ENCODE data around the gene SUGT1.

SUGT1 gene

GRCh38 chr13:52744842-52745375 is 92.3 kb downstream of the SUGT1 start:
- Histone ChIP-seq H3K27ac (ENCODE audit: low read depth, low read length) (no peak overlapping the region), H3K4me3 (ENCODE audit: low read length) (no peak overlapping the region), H3K36me3 (ENCODE audit: control insufficient read depth, insufficient read depth, low read length) (no peaks in the 10 kb centered on the region), H3K9ac (ENCODE audit: low read length) (no peak overlapping the region), H3K4me1 (ENCODE audit: control insufficient read depth, insufficient read depth, low read length) (no peaks in the 10 kb centered on the region), H3K27me3 (ENCODE audit: control insufficient read depth, insufficient read depth, low read length) (peaks cover 4% of the 10 kb centered on the region)

GRCh38 chr13:52746141-52746540 is 93.5 kb downstream of the SUGT1 start:
- H3K9ac ChIP-seq (ENCODE audit: low read length) = no peak overlapping the region
- no peaks in the 10 kb centered on the region for H3K27me3 ChIP-seq (ENCODE audit: control insufficient read depth, insufficient read depth, low read length)
- H3K27ac ChIP-seq (ENCODE audit: low read depth, low read length) = no peak overlapping the region
- no peaks in the 10 kb centered on the region for H3K4me1 ChIP-seq (ENCODE audit: control insufficient read depth, insufficient read depth, low read length)
- no peaks in the 10 kb centered on the region for H3K36me3 ChIP-seq (ENCODE audit: control insufficient read depth, insufficient read depth, low read length)
- no peak overlapping the region for H3K4me3 ChIP-seq (ENCODE audit: low read length)

- no peaks in the 10 kb centered on the region for H3K27me3 ChIP-seq (ENCODE audit: control insufficient read depth, insufficient read depth, low read length)
- H3K4me3 ChIP-seq (ENCODE audit: low read length) = no peak overlapping the region
- no peaks in the 10 kb centered on the region for H3K4me1 ChIP-seq (ENCODE audit: control insufficient read depth, insufficient read depth, low read length)
- no peak overlapping the region for H3K9ac ChIP-seq (ENCODE audit: low read length)
- no peaks in the 10 kb centered on the region for H3K36me3 ChIP-seq (ENCODE audit: control insufficient read depth, insufficient read depth, low read length)
- H3K27ac ChIP-seq (ENCODE audit: low read depth, low read length) = no peak overlapping the region
These were observed 96.8 kb downstream of the SUGT1 start for GRCh38 chr13:52749419-52749818.

Measured in rectal smooth muscle tissue (tissue), 1 donor.